HuH-7 (cell line): ENCODE data around the gene PUSL1.

Experiments
- DNase-seq: peaks from one replicate; pipeline ENCODE4 v3.0.0; 2011; ENCODE audit warnings: low spot score

Gene PUSL1

DNA sequence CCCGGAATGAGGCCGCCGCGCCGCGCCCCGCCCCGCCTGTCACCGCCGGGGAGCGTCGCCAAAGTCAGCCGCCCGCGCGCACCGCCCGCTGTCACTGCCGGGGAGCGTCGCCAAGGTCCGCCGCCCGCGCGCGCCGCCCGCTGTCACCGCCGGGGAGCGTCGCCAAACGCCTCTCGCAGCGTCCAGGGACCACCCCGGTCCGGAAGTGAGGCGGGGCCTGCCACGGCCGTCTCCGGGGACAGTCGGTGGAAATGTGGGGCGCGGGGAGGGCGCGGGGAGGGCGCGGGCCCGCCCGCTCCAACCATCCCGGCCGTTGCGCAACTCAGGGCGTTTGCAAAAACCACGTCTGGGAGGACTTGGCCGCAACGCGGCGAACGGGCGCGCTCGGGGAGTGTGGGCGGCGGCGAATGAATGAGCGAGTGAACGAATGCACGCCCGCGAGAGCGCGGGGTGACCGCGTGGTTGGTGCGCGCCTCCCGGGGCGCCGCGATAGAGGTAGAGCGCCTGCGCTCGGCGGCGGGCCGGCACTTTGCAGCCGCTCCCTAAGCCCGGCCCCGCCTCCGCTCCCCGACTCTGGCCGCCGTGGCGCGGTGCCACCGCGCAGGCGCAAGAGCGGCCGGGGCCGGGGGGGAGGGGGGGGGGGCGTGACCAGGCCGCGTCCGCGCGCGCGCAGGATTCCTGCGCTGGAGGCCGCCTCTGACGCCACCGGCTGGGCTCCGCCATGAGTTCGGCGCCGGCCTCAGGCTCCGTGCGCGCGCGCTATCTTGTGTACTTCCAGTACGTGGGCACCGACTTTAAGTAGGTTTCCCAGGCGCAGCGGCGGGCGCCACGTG, at the start of gene PUSL1, which contains the start of gene ACAP3:
Gene PUSL1 (plus strand): TSS at position 675 of the 833 bp plus-strand sequence. CDS start 47 bp downstream, at position 722.
Gene ACAP3 (minus strand): TSS at position 8 of the 833 bp plus-strand sequence. CDS start 115 bp downstream, outside the sequence.
- peak; percentile 96 for DNase-seq

DNA sequence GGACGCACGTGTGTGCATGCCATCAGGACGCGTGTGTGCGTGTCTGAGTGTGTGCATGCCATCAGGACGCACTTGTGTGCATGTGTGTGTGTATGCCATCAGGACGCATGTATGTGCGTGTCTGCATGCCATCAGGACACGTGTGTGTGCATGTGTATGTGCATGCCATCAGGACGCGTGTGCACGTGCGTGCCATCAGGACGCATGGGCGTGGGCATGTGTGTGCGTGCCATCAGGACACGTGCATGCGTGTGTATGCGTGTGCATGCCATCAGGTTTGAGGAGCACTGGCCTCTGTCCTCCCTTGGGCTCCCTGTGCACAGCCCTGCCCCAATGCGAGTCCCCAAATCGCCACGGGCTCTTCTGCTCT, 49.3 kb upstream of the PUSL1 start:
- no peak for DNase-seq

DNA sequence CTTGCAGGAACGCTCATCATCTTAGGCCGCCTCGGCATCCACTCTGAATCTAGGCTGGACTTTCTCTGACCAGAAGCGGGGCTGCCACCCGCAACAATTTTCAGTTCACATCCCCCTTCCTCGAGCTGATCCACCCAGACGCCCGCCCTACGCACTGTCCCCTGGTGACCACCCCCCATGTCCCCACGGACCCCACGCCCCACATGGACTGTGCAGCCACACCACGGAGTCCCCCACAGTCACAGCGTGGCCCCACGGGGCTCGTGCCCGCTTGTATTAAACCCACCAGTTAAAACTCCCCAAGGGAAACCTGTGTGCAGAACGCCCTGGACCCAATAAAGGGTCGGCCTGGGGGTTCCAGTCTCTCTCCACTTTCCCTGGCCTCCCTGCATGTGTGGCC, 48.9 kb upstream of the PUSL1 start:
- no peak for DNase-seq

GRCh38 chr1:1259951-1260600, 48.3 kb upstream of the PUSL1 start:
- no peak for DNase-seq

- DNase-seq = no peak
Measured at GRCh38 chr1:1260843-1261560, 47.4 kb upstream of the PUSL1 start.

DNA sequence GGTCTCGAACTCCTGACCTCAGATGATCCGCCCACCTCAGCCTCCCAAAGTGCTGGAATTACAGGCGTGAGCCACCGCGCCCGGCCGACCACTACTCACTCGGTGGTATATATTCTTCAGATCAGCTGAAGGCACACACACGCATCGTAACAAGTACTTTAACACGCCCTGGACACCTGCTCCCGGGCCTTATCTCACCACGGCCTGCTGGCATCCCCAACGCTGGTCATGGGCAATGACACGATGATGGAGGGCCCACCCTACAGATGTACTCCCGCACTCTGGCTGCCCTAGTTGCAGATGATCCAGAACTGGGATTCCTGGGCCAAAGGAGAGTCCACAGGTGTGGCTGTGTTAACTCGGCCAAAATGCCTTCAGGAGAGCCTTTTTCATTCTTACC, 46.3 kb upstream of the PUSL1 start:
- DNase-seq = no peak

DNA sequence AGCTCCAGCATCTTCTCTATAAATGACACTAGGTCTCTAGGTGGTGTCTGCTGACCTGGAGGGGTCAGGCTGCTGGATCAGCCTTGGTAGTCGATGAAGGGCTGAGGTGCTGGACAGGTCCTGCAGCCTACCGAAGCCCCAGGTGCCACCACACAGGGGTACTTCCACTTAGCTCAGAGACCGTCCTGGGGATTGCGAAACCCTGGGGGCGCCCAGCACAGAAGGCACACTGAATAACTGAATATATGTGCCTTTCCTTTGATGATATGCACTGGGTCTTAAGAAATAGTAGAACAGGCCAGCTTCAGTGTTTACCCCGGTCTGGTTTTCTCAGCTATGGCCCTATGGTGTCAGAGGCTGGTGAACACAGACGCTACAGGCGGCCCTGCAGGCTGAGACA, 45.6 kb upstream of the PUSL1 start:
- DNase-seq = no peak

- no peak for DNase-seq
Measured at GRCh38 chr1:1264026-1264425, 44.4 kb upstream of the PUSL1 start.

- DNase-seq = peak; percentile 55
Measured at GRCh38 chr1:1264868-1265272, 43.5 kb upstream of the PUSL1 start.

GRCh38 chr1:1267488-1268283, 40.7 kb upstream of the PUSL1 start:
- no peak for DNase-seq

GRCh38 chr1:1268284-1268682, 40.1 kb upstream of the PUSL1 start:
- no peak for DNase-seq

- DNase-seq = no peak
Measured at GRCh38 chr1:1270813-1271212, 37.6 kb upstream of the PUSL1 start.

DNA sequence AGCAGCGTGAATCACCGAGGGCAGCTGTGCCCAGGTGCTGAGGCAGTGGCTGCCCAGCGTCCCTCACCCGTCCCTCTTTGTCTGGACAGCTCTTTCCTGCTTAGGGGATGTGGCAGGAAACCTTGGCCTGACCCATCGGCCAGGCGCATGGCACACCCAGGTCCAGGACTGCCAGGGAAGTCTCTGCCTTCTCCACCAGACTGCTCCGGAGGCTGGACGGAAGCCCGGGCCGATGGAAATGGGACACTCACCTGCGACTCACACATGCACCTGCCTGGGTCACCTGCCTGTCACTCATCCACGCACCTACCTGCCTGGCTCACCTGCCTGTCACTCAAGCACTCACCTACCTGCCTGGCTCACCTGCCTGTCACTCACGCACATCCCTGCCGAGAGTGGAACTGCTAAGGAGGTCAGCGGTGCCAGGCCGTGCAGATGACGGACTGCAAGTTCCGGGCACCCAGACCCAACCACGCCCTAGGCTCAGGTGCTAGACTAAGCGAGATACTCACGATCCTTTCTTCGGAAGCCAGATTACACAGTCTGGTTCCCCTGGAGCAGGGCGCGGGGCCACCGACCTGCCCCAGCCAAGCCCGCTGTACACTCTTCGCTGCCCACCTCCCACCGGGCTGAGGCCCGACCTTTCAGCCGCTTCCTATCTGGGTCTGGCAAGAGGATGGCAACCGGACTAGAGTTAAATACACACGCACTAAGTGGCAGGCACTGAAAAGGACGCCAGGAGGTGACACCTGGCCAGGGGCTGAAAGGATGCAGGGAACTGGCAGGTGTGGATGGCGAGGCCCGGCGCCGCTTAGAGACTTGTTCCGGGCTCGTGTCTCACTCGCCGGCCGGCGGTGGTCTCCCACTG, 35.8 kb upstream of the PUSL1 start:
- DNase-seq = no peak

GRCh38 chr1:1273209-1273511, 35.2 kb upstream of the PUSL1 start:
- no peak for DNase-seq

GRCh38 chr1:1273512-1274298, 34.7 kb upstream of the PUSL1 start, which contains the start of gene UBE2J2:
Gene UBE2J2, minus strand, starts transcription at chr1:1273854. Its CDS starts 5,862 bp downstream, at chr1:1267992.
- DNase-seq = peak; percentile 98

GRCh38 chr1:1274299-1274930, 34.0 kb upstream of the PUSL1 start:
- no peak for DNase-seq

DNA sequence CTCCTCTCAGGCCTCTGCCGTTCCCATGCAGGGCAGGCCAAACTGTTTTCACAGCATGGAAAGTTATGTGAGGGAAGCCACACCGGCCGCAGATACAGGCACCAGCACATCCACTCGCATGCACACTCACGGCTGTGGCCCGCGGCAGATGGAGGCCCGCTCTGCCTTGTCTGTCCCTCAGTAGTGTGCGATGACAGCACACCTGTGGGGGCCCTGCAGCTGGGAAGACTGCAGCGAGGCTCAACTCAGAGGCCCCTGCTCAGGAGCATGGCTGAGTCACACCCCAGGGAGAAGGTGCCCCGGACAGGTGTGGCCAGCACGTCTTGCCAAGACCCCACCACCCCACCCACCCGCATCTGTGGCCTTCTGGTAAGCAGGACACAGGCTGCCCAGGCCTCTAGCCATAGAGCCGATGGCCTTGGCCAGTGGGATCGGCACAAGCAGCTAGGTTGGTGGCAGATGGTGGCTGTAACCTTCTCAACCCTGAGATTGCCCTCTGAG, 33.4 kb upstream of the PUSL1 start:
- no peak for DNase-seq

- DNase-seq = no peak
Measured at GRCh38 chr1:1275836-1276235, 32.6 kb upstream of the PUSL1 start.

GRCh38 chr1:1278620-1279019, 29.8 kb upstream of the PUSL1 start:
- DNase-seq = no peak

DNA sequence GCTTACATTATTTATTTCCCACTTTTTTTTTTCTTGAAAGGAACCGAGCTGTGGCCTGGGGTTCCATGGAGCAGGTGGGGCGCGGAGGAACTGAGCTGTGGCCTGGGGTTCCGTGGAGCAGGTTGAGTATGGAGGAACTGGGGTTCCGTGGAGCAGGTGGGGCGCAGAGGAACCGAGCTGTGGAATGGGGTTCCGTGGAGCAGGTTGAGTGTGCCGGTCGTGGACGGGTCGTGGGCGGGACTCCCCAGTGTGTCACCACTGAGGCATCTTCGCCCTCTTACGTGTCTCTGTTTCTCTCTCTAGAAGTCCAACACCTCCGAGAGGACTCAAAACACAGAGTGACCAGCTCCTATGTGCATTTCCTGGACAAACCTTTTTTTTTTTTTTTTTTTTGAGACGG, 29.4 kb upstream of the PUSL1 start:
- no peak for DNase-seq
